GM23248 (cell line): ENCODE data around the gene TSHZ2.

Experiments used
- EZH2 ChIP-seq: fragments of 200-600 bp; sonication (generic); IDR thresholded peaks from 2 replicates; pipeline ENCODE4 v1.6.1; 2018; ENCODE audit warnings: antibody characterized with exemption, mild to moderate bottlenecking; ENCODE audit not compliant: insufficient read depth, poor library complexity, severe bottlenecking
- EZH2phosphoT487 ChIP-seq: fragments of 200-600 bp; sonication (generic); IDR thresholded peaks from 2 replicates; pipeline ENCODE4 v1.6.1; 2018; ENCODE audit warnings: antibody characterized with exemption, moderate library complexity, mild to moderate bottlenecking, low read depth; ENCODE audit not compliant: insufficient read depth

GRCh38 chr20:53159160-53159559, 187.0 kb downstream of the TSHZ2 start:
- TF ChIP-seq EZH2 (no peak), EZH2phosphoT487 (no peak)
